ENCODE data around the gene DR1.

The DR1 gene

GRCh38 chr1:93395195-93395594 lies 49.5 kb downstream of the DR1 start:
- Histone ChIP-seq H3K9me3 (ENCODE audit: severe bottlenecking) (no peaks in the 10 kb centered on the region), H3K36me3 (no peaks in the 10 kb centered on the region), H3K4me3 (ENCODE audit: low read depth, low read length) (no peak overlapping the region), H3K27me3 (ENCODE audit: insufficient read depth, low read depth, severe bottlenecking) (no peaks in the 10 kb centered on the region), H3K27ac (no peak overlapping the region)
- no peak for TF ChIP-seq CTCF (IDR thresholded peaks at IDR 0.05; ENCODE audit: low read depth, low read length)
- DNase-seq, result no peak

- H3K4me3 ChIP-seq (ENCODE audit: low read depth, low read length), result no peak overlapping the region
- TF ChIP-seq CTCF (IDR thresholded peaks at IDR 0.05; ENCODE audit: low read depth, low read length), result no peak
- H3K27ac ChIP-seq, result no peak overlapping the region
- H3K36me3 ChIP-seq, result no peaks in the 10 kb centered on the region
- H3K27me3 ChIP-seq (ENCODE audit: insufficient read depth, low read depth, severe bottlenecking), result no peaks in the 10 kb centered on the region
- no peak for DNase-seq
- H3K9me3 ChIP-seq (ENCODE audit: severe bottlenecking), result no peaks in the 10 kb centered on the region
These were observed 54.1 kb downstream of the DR1 start for GRCh38 chr1:93399781-93400180.

- Histone ChIP-seq H3K27me3 (ENCODE audit: insufficient read depth, low read depth, severe bottlenecking) (no peaks in the 10 kb centered on the region), H3K36me3 (no peaks in the 10 kb centered on the region), H3K9me3 (ENCODE audit: severe bottlenecking) (peaks cover 11% of the 10 kb centered on the region), H3K27ac (no peak overlapping the region), H3K4me3 (ENCODE audit: low read depth, low read length) (no peak overlapping the region)
- TF ChIP-seq CTCF (IDR thresholded peaks at IDR 0.05; ENCODE audit: low read depth, low read length), result no peak
- DNase-seq, result no peak
These were observed 62.5 kb downstream of the DR1 start for GRCh38 chr1:93408203-93408602.

- H3K27me3 ChIP-seq (ENCODE audit: insufficient read depth, low read depth, severe bottlenecking), result no peaks in the 10 kb centered on the region
These were observed 65.3 kb downstream of the DR1 start for GRCh38 chr1:93411000-93411399.

GRCh38 chr1:93414749-93415148 lies 69.0 kb downstream of the DR1 start:
- no peak for DNase-seq
- Histone ChIP-seq H3K4me3 (ENCODE audit: low read depth, low read length) (no peak overlapping the region), H3K36me3 (no peaks in the 10 kb centered on the region), H3K9me3 (ENCODE audit: severe bottlenecking) (no peaks in the 10 kb centered on the region), H3K27ac (no peak overlapping the region), H3K27me3 (ENCODE audit: insufficient read depth, low read depth, severe bottlenecking) (no peaks in the 10 kb centered on the region)
- TF ChIP-seq CTCF (IDR thresholded peaks at IDR 0.05; ENCODE audit: low read depth, low read length), result no peak

More at GRCh38 chr1:93411000-93411399, 65.3 kb downstream of the DR1 start:
- Histone ChIP-seq H3K9me3 (ENCODE audit: severe bottlenecking) (peaks cover 11% of the 10 kb centered on the region), H3K4me3 (ENCODE audit: low read depth, low read length) (no peak overlapping the region), H3K36me3 (no peaks in the 10 kb centered on the region), H3K27ac (no peak overlapping the region)
- no peak for TF ChIP-seq CTCF (IDR thresholded peaks at IDR 0.05; ENCODE audit: low read depth, low read length)
- no peak for DNase-seq

GRCh38 chr1:93415296-93415695 lies 69.6 kb downstream of the DR1 start:
- H3K36me3 ChIP-seq, result no peaks in the 10 kb centered on the region
- TF ChIP-seq CTCF (IDR thresholded peaks at IDR 0.05; ENCODE audit: low read depth, low read length), result no peak
- no peak overlapping the region for H3K4me3 ChIP-seq (ENCODE audit: low read depth, low read length)
- no peaks in the 10 kb centered on the region for H3K27me3 ChIP-seq (ENCODE audit: insufficient read depth, low read depth, severe bottlenecking)
- no peak overlapping the region for H3K27ac ChIP-seq
- H3K9me3 ChIP-seq (ENCODE audit: severe bottlenecking), result no peaks in the 10 kb centered on the region
- DNase-seq, result no peak

Data from WERI-Rb-1 (cell line).